ENCODE measurements around the gene TST.

TST gene

DNA sequence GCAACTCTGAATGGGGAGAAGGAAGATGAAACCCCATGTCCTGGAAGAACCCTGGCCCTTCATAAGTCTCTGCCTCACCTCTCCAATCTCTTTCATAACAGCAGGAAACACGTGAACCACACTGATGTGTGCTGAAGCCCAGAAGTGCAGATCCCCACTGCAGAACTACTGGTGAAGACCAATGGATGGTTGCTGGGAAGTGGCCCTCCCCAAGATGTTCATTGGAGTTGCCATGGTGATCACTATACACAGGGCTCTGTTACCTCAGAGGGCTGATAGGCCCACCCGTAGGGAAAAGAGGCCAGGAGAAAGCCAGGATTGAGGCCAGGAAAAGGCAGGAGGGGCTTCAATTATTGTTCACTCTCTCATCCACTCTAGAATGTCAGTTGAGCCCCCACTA, 11.6 kb downstream of the TST start:
- Mint-ChIP-seq H3K27ac (no peak overlapping the region), H3K9me3 (peaks cover 3% of the 10 kb centered on the region), H3K4me3 (no peak overlapping the region), H3K36me3 (ENCODE audit: low read depth) (no peaks in the 10 kb centered on the region), H3K4me1 (peaks cover 28% of the 10 kb centered on the region), H3K27me3 (ENCODE audit: low read depth, poor library complexity) (peaks cover 17% of the 10 kb centered on the region)
- TF ChIP-seq, protein P1, sequence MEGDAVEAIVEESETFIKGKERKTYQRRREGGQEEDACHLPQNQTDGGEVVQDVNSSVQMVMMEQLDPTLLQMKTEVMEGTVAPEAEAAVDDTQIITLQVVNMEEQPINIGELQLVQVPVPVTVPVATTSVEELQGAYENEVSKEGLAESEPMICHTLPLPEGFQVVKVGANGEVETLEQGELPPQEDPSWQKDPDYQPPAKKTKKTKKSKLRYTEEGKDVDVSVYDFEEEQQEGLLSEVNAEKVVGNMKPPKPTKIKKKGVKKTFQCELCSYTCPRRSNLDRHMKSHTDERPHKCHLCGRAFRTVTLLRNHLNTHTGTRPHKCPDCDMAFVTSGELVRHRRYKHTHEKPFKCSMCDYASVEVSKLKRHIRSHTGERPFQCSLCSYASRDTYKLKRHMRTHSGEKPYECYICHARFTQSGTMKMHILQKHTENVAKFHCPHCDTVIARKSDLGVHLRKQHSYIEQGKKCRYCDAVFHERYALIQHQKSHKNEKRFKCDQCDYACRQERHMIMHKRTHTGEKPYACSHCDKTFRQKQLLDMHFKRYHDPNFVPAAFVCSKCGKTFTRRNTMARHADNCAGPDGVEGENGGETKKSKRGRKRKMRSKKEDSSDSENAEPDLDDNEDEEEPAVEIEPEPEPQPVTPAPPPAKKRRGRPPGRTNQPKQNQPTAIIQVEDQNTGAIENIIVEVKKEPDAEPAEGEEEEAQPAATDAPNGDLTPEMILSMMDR (IDR thresholded peaks at IDR 0.05), result no peak
- DNase-seq, result no peak

DNA sequence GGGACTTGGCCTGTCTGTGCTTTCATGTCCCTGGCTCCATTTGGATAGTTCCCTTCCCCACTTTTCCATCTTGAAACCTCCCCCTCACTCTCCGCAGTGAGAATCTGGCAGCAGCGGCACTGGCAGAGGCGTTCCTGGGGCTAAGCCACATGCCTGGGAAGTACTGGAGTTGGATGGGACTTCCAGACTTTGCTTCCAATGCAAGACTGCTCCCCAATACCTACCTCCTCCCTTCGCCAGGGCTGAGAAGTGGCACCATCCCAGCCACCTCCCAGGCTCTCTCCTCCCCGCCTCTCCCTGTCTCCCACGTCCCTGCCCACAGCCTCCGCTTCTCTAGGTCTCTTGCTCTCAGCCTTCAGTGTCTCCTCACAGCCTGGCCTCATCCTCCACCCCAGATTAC, 16.6 kb downstream of the TST start:
- no peak for DNase-seq
- Mint-ChIP-seq H3K27ac (no peak overlapping the region), H3K27me3 (ENCODE audit: low read depth, poor library complexity) (peaks cover 21% of the 10 kb centered on the region), H3K36me3 (ENCODE audit: low read depth) (no peaks in the 10 kb centered on the region), H3K4me3 (no peak overlapping the region), H3K9me3 (peaks cover 3% of the 10 kb centered on the region), H3K4me1 (peaks cover 25% of the 10 kb centered on the region)
- TF ChIP-seq, protein P1 (IDR thresholded peaks at IDR 0.05), result no peak

DNA sequence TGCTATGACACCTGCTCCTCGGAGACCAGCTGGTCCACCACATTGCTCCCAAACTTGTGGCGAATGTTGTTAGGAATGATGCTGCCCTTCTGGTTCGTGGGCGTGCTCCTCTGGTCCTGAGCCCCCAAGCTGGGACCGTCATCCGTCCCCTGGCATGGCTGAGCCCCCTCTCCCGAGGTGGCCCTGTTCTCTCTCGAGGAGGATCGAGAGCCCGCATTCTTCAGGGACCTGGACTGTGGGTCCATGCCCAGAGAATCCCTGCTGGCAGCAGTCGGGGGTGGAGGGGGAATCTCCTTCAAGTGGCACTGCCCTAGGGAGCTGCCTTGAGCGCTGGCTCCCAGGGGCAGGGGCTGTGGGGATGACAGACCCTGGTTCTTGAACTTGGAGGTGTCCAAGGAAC, 17.4 kb downstream of the TST start:
- Mint-ChIP-seq H3K27ac (no peak overlapping the region), H3K36me3 (ENCODE audit: low read depth) (no peaks in the 10 kb centered on the region), H3K4me3 (no peak overlapping the region), H3K27me3 (ENCODE audit: low read depth, poor library complexity) (peaks cover 23% of the 10 kb centered on the region), H3K4me1 (peaks cover 21% of the 10 kb centered on the region), H3K9me3 (peaks cover 3% of the 10 kb centered on the region)
- TF ChIP-seq, protein P1 (IDR thresholded peaks at IDR 0.05), result no peak
- DNase-seq, result no peak

DNA sequence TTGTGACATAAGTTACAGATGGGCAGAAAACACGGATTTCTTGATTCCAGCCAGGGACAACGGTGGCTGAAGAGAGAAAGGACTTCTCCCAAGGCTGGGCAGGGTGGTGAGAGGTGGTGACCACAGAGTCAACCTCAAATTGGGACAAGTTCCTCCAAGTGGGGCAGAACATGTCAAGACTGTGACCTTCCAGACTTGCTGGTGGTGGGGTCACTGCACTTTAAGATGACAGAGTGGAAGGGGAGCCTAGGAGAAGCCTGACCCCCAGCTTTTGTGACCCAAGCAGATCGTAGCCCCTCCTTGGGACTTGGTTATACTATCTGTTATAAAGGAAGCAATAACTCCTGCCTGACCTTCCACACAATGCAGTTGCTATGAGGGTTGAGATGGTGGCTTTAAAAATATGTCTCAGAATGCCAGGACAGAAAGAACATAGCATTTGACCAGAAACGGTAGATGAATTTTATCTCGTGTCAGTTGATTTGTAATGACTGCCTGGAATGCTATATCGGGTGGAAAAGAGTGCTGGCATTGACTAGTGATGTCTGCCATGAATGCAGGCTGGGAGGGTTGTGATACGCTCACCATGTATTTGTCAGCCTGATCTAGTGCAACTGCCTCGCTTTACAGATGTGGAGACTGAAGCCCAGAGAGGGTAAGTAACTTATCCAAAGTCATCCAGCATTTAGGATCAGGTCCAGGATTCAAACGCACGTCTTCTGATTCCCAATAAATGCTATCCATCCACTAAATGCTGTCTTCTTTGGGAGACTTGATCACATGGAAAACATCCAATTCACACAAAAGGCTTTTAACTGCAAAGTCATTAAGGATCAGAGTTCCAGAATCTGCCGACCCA, 18.3 kb downstream of the TST start:
- peaks cover 21% of the 10 kb centered on the region for H3K4me1 Mint-ChIP-seq
- DNase-seq, result no peak
- H3K9me3 Mint-ChIP-seq, result peaks cover 3% of the 10 kb centered on the region
- H3K27ac Mint-ChIP-seq, result peak overlapping the region; percentile 85
- no peaks in the 10 kb centered on the region for H3K36me3 Mint-ChIP-seq (ENCODE audit: low read depth)
- H3K4me3 Mint-ChIP-seq, result no peak overlapping the region
- H3K27me3 Mint-ChIP-seq (ENCODE audit: low read depth, poor library complexity), result peaks cover 20% of the 10 kb centered on the region
- TF ChIP-seq, protein P1 (IDR thresholded peaks at IDR 0.05), result no peak

DNA sequence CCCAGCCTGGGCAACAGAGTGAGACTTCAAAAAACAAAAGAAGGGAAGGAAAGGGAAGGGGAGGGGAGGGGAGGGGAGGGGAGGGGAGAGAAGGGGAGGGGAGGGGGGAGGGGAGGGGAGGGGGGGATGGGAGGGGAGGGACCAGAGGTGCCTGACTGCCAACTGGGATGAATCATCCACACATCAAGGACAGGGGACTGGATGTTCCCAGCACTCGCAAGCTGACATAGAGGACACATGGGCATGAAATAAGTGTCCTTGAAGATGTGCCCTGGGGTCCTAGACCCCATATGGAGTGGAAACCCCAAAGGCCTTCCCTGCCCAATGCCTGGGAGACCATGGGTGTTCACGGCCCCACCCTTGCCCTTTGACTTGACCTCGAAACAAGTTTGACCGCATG, 19.8 kb downstream of the TST start:
- Mint-ChIP-seq H3K36me3 (ENCODE audit: low read depth) (no peaks in the 10 kb centered on the region), H3K9me3 (no peaks in the 10 kb centered on the region), H3K4me3 (no peak overlapping the region), H3K4me1 (peaks cover 20% of the 10 kb centered on the region), H3K27ac (no peak overlapping the region), H3K27me3 (ENCODE audit: low read depth, poor library complexity) (peaks cover 20% of the 10 kb centered on the region)
- TF ChIP-seq, protein P1 (IDR thresholded peaks at IDR 0.05), result no peak
- no peak for DNase-seq
